Inferior parietal cortex (tissue), 1 donor: ENCODE data around the gene AKT1S1.

Experiments used
- DNase-seq: peaks from one replicate; pipeline ENCODE4 v3.0.0-alpha.2; 2016; ENCODE audit errors: extremely low spot score

Gene AKT1S1

GRCh38 chr19:49883094-49883493, 5.9 kb upstream of the AKT1S1 start:
- DNase-seq: no peak

GRCh38 chr19:49882643-49883042, 5.5 kb upstream of the AKT1S1 start:
- no peak for DNase-seq

- DNase-seq: no peak
Measured at GRCh38 chr19:49881672-49882394, 4.7 kb upstream of the AKT1S1 start.

- DNase-seq: no peak
Measured at GRCh38 chr19:49881186-49881585, 4.0 kb upstream of the AKT1S1 start.

- DNase-seq: no peak
Measured at GRCh38 chr19:49880162-49880869, 3.2 kb upstream of the AKT1S1 start.

- no peak for DNase-seq
Measured at GRCh38 chr19:49879243-49879963, 2.2 kb upstream of the AKT1S1 start.

- DNase-seq: no peak
Measured at GRCh38 chr19:49878744-49879070, 1.6 kb upstream of the AKT1S1 start.

- peak; percentile 83 for DNase-seq
Measured at GRCh38 chr19:49877879-49878743, 956 bp upstream of the AKT1S1 start.

GRCh38 chr19:49876422-49877019, 634 bp downstream of the AKT1S1 start:
- peak; percentile 99 for DNase-seq

- peak; percentile 64 for DNase-seq
Measured at GRCh38 chr19:49875857-49876421, 1.2 kb downstream of the AKT1S1 start.

GRCh38 chr19:49875177-49875576, 2.0 kb downstream of the AKT1S1 start:
- DNase-seq: no peak

- DNase-seq: no peak
Measured at GRCh38 chr19:49874503-49875157, 2.5 kb downstream of the AKT1S1 start.

- no peak for DNase-seq
Measured at GRCh38 chr19:49873834-49874233, 3.3 kb downstream of the AKT1S1 start.

- DNase-seq: no peak
Measured at GRCh38 chr19:49873129-49873521, 4.0 kb downstream of the AKT1S1 start.

GRCh38 chr19:49872245-49873128, 4.7 kb downstream of the AKT1S1 start:
- DNase-seq: no peak

GRCh38 chr19:49871349-49871985, 5.7 kb downstream of the AKT1S1 start:
- no peak for DNase-seq

- DNase-seq: no peak
Measured at GRCh38 chr19:49870309-49870901, 6.8 kb downstream of the AKT1S1 start.

GRCh38 chr19:49869484-49870308, 7.5 kb downstream of the AKT1S1 start:
- DNase-seq: peak; percentile 100
